ENCODE measurements around the gene PI4K2A.

The PI4K2A gene

DNA sequence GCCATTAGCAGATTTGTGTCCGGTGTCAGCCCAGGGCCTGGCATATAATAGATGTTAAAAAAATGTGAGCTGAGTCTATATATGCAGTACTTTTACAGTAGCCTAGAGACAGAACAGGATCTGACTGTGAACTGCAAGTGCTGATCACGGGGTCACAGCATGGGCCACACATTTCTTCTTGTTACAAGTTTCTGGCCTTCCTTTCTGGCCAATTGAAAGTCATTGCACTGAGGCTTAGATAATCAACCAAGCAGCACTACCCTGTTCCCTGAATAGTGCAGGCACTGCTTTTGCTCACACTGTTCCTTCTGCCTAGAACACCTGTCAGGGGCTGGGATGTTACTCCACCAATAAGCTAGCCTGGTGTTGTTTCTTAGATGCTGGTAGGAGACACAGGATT, 67.7 kb downstream of the PI4K2A start:
- DNase-seq: no peak

DNA sequence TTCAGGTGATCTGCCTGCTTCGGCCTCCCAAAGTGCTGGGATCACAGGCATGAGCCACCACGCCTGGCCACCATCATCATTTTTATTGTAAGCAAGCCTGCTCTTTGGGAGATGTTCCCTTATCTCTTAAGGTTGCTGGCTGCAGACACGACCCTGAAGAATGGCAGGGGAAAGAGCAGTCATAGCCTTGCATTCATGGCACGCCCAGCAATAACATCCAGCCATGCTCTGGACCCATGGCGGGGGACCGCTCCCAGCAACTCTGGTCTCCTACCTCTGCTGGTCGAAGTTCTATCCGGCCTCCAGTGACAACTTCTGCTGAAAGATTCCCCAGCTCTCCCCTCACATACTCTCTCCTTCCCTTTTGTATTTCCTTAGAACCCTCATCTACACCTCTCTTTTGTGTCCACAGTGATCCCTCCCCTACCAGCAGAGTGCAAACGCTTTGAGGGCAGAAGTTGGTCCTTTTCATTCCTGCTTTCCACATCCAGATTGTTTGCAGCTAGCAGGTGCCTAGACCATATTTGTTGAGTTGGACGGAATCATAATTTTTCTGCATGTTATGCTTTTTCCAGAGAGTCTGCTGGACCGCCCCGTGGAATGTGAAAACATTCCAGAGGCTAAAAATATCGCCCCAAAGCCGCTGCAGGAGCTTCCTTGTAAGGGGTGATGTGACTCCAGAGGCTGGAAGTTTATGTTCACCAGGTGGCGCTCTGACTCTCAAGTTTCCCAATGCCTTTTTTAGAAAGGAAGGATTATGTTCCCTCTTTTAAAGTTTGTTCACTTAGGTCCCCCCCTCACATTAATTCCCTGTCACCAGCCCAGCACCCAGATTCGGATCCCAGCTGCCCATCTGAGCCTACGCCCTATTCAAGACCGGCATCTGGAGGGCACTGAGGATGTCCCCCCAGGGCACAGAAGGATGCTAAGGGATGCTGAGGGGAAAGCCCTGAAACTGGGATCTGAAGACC, 68.8 kb downstream of the PI4K2A start:
- no peak for DNase-seq

DNA sequence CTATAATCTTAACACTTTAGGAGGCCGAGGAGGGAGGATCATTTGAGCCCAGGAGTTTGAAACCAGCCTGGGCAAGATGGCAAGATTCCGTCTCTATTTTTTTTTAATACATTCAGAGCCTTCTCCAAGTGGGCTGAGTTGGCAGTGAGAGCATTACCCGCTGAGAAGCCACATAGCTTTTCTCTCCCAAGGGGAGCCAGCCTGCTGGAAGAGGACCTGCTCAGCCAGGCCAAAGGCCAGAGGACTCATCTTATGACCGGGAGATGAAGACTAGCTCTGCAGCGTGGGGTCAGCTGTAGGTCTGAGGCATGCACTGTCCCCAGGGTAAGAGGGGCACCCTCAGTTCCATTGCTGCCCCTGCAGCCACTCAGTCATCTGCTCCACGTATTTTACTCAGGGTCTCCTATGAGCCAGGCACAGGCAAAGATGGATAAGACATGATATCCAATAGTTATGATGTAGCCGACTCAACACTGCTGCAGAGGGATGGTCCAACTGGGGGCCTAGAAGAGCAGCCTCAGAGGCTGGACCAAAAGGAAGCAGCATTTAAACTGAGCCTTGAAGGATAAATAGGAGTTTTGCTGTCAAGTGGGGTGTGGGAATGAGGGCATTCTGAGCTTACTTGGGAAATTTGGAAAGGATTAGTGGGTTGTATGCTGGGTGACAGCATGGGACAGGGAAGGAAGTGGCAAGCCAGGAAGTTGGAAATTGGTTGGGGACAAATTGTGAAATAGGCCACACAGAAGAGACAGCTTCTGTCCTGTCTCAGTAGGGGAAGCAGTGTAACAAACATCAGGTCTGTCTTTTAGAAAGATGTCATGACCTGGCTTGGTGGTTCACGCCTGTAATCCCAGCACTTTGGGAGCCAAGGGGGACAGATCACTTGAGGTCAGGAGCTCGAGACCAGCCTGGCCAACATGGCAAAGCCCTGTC, 71.4 kb downstream of the PI4K2A start:
- no peak for DNase-seq

DNA sequence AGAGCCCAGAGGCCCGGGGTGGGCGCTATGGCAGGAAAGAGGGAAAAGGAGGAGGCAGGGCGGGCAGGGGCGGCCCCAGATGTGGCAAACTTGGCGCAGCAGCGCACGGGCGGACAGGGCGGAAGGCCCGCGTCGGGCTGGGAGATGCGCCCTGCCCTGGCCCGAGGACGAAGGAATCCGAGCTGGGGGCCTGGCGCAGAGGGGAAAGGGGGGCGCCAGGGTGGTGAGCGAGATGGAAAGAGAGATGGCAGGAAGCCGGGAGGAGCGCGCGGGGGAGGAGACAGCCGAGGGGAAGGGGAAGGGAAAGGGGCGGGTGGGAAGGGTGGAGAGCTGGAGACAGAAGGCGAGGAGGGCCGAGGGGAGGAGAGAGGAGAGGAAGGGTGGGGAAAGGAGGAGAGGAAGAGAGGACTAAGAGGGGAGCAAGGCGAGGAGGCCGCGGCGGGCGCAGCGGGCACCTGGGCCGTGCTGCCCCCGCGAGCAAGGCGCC, 72.9 kb downstream of the PI4K2A start, which contains the start of gene MARVELD1:
Gene MARVELD1 (plus strand): TSS at position 392 of the 487 bp plus-strand sequence. CDS start 147 bp downstream, outside the sequence.
- no peak for DNase-seq

DNA sequence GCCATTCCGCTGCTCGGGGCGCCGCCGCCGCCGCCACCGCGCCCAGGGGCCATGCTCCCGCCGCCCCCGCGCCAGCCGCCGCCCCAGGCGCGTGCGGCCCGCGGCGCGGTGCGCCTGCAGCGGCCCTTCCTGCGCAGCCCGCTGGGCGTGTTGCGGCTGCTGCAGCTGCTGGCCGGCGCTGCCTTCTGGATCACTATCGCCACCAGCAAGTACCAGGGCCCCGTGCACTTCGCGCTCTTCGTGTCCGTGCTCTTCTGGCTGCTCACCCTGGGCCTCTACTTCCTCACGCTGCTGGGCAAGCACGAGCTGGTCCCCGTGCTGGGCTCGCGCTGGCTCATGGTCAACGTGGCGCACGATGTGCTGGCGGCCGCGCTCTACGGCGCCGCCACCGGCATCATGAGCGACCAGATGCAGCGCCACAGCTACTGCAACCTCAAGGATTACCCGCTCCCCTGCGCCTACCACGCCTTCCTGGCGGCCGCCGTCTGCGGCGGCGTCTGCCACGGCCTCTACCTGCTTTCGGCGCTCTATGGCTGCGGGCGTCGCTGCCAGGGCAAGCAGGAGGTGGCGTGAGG, 73.4 kb downstream of the PI4K2A start:
- no peak for DNase-seq

DNA sequence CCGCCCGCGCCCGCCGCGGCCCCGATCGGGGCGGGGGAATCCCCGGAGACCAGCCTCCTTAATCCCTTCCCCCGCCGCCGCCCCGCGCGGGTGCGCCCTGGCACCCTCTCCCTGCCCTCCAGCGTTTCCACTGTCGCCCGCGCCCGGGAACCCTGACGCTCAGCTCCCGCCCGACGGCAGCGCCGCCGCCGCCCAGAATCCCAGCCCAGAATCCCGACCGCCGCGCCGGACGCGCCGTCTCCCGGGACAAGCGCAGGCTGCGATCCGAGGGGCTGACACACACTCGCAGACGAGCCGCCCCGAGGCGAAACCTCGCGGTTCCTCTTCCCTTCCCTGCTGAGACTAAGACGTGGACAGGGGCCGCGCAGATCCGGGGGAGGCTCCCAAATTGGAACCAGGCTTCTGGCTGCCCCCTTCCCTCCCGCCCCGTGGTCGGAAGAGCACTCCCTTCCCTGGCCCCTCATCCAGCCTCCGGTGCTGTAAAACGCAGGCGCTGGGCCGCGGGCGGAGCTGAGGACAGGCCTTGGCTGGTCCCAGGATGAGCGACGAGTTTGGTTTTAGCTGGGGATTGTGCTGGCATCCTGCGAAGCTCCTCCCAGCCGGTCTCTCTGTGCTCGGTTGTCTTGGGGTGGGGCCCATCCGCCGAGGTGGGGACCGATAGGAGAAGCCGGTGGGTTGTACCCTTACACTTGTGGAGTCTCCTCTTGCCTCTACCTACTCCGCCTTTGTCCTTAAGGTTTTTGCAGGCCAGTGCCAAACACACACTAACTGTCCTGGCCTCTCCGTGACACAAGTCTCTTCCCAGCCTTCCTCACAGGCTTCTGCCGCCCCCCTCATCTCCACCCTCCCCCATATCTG, 74.2 kb downstream of the PI4K2A start:
- DNase-seq: peak; percentile 19

DNA sequence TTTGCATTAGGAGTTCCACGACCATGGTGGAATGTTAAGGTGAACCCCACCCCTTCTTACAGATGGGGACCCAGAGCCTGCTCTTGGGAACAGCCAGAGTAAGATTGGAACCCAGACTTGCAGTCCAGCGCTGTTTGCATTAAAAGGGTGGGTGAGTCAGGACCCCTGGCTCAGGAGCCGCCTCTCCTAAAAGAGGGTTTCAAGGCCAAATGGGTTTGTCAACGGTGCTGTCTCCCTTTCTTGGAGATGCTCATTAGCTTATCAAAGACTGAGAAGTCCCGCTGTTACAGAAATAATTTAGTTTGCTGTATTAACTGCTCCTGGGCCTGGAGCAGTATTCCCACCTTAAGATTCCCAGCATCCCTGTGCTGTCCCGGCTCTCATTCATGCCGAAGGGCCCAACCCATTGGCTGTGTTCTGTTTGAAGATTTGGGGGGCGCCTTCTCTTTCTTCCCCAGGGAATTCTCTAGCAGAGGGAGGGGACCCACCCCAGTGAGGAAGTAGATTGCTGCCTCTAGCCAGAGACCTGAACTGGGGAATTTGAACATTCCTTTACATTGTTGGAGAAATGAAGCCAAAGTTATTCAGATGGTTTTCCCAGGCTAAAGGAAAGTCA, 74.9 kb downstream of the PI4K2A start:
- no peak for DNase-seq

DNA sequence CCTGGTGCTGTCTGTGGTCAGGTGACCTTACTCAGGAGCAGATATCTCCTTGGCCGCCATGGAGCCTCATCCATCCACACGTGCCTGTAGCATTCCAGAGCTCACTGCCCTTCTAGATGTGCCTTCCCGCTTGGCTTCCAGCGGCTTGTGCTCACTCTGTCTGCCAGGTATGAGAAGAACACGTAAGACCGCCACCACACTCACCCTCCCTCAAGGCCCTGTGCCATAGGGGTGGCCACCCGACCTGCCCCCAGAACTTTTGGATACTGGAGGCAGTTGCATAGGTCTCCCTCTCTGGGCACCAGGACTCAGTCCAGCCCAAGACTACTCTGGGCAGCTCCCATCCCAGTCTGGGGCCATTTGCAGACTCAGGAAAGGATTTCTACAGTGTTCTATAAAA, 77.2 kb downstream of the PI4K2A start:
- DNase-seq: no peak

DNA sequence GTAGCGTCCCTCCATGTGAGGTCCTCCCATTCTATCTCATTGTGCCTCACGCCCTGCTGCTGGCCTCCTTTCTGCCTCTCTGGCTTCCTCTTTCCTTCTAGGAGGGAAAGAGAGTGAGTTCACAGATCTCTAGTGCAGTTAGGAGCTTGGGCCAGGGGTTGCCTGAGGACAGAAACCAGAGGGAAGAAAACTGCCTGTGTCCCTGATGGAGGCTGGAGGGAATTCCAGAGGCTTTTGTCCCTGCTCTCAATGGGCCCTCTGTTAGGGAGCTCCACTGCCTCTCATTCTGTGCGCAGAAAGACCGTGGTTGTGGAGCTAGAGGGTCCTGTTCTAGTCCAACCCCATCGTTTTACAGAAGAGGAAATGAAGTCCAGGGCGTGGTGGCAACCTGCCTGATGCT, 77.7 kb downstream of the PI4K2A start:
- no peak for DNase-seq

DNA sequence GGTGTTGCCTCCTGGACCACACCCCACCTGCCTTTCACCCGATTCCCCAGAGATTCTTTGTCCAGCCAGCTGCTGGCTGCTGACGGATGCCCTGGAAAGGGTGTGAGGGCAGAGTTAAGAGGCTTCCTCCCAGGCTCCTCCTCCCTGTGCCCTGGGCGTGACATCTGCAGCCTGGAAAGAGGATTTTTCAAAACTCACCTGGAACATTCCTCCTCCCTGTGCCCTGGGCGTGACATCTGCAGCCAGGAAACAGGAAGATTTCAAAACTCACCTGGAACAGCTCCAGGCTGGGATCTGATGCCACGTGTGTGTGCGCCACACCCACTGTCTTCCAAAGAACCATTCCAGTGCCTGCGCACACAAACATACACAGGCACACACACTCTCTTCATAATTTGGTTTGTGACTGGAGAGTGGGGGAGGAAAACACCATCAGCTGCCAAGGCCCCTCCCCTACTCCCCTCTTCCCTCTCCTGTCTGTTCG, 78.2 kb downstream of the PI4K2A start:
- no peak for DNase-seq

DNA sequence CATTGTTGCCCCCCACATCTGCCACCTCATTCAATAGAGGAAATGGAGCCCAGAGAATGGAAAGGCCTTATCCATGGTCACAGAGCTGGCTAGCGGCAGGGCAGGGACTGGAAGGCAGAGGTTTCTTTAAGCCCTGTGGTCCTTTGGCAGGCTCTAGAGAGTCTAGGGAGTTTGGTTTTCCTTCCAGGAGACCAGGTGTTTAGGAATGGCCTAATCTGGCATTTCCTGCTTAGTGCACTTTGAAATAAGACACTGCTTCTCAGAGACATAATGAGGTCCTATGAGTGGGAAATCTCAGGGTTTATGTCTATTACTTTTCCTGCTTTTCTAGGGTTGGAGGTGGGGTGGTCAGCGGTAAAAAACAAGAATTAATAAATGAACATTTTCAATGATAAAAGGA, 79.1 kb downstream of the PI4K2A start:
- DNase-seq: no peak

DNA sequence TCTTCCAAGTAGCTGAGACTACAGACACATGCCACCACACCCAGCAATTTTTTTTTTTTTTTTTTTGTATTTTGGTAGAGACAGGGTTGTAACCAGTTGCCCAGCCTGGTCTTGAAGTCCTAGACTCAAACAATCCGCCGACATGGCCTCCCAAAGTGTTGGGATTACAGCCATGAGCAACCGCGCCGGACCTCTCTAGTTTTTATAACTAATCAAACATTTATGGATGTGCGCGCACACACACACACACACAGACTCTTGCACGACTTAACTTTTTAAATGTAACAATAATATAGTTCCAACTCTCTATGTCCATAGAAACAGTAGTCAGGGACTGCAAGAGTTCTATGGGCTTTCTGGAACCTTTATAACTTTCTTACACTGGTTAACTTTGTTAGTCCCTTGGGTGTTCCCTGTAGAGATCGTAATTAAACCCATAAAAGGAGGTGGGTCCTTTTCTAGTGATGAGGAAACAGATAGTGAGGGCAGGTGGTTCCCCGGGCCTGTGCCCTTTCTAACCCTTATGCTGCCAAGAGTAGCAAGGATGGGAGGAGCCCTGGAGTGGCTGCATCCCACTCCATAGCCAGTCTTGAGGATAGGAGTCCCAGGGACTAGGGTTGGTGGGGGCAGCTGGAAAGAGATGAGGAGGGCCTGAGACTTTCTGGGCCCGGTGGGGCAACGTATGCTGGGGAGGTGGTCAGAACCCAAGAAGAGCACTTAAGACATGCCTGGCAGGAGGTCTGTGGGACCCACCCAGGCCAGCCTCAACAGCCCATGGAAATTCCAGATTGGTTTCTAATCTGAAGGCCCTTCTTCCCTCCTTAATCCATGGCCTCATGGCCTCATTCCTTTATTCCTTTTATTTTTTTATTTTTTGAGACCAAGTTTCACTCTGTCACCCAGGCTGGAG, 81.7 kb downstream of the PI4K2A start:
- no peak for DNase-seq

DNA sequence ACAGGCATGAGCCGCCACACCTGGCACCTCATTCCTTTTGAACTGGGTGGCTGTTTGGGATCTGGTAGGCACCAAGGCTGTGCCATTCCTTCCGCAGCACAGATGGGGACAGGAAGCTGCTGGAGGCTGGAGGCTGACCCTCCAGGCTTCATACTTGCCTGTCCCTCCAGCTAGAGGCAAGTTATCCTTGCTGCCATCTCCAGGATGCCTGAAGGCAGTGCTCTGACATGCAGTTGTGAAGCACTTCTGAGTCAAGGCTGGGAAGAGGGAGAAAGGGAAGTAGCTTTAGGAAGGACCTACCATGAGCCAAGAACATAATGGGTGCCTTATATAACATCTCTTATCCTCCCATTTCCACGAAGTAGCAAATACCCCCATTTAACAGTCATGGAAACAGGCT, 82.5 kb downstream of the PI4K2A start:
- no peak for DNase-seq

DNA sequence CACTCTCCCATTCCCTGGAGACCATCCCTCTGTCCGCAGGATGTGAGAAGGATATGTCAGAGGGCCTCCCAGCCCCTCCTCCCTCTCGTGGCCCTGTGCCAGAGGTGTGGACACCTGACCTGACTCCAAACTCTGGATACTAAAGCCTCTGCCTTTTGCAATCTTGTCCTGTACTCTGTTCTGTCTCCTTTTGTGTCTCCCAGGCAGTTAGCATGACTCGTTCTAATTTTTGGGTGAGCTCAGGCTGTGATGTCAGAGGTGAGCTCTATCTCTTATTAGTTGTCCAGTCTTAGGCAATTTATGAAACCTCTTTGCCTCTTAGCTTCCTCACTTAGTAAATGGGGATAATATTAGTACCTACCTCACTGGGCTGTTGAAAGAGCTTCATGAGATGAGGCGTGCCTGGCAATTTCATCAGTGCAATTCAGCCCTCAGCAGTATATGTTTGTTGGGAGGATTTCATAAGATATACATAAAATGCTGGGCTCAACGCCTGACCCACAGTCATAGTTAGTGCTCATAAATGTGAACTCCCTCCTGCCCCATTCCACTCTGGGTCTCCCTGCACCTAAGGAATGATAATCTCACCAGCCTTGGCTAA, 84.0 kb downstream of the PI4K2A start:
- no peak for DNase-seq

Data from activated T-cell treated with anti-CD3 and anti-CD28 coated beads for 4 hours (primary cell).